ENCODE measurements around the gene HSPB2.

GRCh38 chr11:111933872-111934271 lies 21.3 kb downstream of the HSPB2 start:
- TF ChIP-seq CTCF (IDR thresholded peaks at IDR 0.05) (no peak), EP300 (IDR thresholded peaks at IDR 0.05) (no peak), POLR2AphosphoS5 (IDR thresholded peaks at IDR 0.05) (no peak)
